GM12872 (cell line): ENCODE measurements around the gene BCL6B.

ENCODE experiments used
- CTCF ChIP-seq: IDR thresholded peaks from 3 replicates; pipeline ENCODE4 v1.5.1; 2011; ENCODE audit warnings: low read depth, mild to moderate bottlenecking, low read length, moderate library complexity; ENCODE audit not compliant: insufficient read depth

The BCL6B gene

DNA sequence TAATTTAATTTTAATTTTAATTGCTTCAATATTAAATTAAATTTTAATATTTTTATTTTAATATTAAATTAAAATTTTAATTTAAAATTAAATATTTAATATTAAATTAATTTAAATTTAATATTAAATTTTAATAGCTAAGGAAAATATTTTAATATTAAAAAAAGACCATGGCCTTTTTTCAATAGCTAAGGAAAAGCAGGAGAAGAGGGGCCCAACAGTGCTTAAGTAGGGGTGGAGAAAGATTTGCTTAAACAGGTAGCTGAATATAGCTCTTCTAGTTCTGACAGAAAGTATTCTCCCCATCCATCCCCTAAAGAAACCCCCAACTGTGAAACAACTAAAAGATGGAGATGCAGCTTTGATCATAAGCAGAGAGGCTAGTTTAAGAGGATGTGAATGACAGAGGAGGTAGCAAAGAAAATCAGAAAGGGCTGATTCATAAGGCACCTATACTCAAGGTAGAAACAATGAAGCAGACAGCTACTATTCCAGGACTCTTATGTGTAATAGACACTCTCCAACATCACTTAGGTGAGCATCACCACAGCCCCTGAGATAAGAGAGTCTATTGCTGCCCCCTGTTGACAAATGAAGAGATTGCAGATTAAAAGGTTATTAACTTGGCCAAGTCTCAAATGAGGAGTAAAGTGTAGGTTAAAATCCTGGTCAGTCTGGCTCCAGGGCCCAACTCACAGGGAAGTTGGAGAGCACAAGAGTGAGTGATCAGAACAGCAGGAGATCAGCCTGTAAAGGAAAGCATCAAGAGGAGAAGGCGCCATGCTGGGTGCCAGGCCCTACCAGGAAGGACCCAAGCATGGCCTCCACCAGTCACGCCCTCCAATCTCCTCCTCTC lies 18.2 kb upstream of the BCL6B start:
- peak; percentile 74 for TF ChIP-seq CTCF

DNA sequence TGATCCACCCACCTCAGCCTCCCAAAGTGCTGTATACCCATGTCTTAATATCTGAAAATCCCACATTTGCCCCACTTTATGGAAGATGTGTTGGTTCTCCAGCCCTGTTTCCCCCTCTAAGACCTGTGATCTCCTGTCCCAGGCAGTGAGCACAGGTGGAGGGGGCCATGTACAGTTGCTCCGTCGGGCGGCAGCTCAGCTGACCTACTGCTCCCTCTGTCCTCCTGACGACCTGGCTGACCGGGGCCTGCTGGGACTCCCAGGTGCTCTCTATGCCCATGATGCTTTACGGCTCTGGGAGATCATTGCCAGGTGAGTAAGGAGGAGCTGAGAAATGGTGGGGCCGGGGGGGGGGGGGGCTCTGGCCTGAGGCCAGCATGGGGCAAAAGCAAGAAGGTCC lies 17.1 kb upstream of the BCL6B start:
- no peak for TF ChIP-seq CTCF

- TF ChIP-seq CTCF, result no peak
These were observed 15.7 kb upstream of the BCL6B start for GRCh38 chr17:7007143-7007542.

- no peak for TF ChIP-seq CTCF
These were observed 12.3 kb upstream of the BCL6B start for GRCh38 chr17:7010523-7010922.

DNA sequence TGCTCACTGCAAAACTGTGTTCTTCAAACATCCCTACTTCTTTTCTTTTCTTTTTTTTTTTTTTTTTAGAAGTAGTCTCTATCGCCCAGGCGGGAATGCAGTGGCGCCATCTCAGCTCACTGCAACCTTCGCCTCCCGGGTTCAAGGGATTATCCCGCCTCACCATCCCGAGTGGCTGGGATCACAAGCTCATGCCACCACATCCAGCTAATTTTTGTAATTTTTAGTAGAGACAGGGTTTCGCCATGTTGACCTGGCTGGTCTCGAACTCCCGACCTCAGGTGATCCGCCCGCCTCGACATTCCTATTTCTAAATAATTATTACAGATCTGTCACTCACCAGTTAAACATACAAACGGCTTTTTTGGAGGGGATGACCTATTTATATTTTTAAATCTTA lies 11.4 kb upstream of the BCL6B start:
- TF ChIP-seq CTCF, result no peak

DNA sequence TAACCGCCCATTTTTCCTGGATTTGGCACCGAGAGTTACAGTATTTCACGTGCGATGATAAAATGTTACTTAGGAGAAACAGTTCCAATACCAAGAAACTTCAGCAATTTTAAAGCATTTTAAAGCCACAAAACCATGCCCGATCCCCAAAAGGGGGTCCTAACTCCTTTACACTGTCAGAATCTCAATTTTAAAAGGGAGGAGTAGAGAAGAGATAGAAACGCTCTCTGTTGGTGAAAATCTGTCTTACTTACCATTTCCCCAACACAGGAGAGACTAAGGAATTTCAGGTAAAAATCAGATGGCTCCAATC lies 11.0 kb upstream of the BCL6B start:
- no peak for TF ChIP-seq CTCF

DNA sequence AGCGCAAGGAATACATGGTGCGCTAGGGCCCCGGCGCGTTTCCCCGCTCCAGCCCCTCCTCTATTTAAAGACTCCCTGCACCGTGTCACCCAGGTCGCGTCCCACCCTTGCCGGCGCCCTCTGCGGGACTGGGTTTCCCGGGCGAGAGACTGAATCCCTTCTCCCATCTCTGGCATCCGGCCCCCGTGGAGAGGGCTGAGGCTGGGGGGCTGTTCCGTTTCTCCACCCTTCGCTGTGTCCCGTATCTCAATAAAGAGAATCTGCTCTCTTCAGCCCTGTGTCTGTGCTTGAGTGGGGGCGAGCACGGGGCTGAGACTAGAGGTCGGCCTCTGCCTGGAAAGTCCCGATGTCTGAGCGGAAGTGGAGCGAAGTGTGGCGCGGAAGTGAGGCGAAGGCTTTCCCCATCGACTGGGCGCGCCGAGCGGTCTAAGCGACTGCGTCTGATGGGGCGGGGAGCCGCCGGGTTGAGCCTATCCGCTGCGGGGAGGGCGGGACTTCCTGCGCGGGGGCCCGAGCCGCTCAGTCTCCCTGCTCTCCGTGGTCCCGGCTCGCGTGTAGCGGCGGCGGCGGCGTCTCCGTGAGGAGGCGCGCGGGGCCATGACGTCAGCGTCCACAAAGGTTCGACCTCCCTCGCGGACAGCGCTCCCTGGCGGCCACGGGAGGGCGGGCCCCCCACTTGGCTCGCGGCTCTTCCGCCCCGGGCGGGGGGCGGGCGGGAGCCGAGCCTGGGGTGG lies 8.4 kb upstream of the BCL6B start:
- TF ChIP-seq CTCF, result peak; percentile 62; the same call in 2 of the 3 replicates
